ENCODE data around the gene PIGQ.

The PIGQ gene

GRCh38 chr16:556474-557173 is 13.1 kb upstream of the PIGQ start:
- H3K36me3 ChIP-seq (replicated peaks): peaks cover 8% of the 10 kb centered on the region
- no peaks in the 10 kb centered on the region for H3K4me1 ChIP-seq
- H3K9me3 ChIP-seq: no peaks in the 10 kb centered on the region
- no peak overlapping the region for H3K4me3 ChIP-seq
- in situ Hi-C loops (cut with MboI; ENCODE audit: low sequenced_read_pairs): no loop called here
- peaks cover 37% of the 10 kb centered on the region for H3K27me3 ChIP-seq (ENCODE audit: low read depth)
- DNase-seq (ENCODE audit: low spot score in 2 of 2): no peak

GRCh38 chr16:557463-558297 is 12.1 kb upstream of the PIGQ start:
- Histone ChIP-seq H3K4me1 (no peaks in the 10 kb centered on the region), H3K4me3 (no peak overlapping the region), H3K36me3 (replicated peaks) (no peaks in the 10 kb centered on the region), H3K27me3 (ENCODE audit: low read depth) (peaks cover 47% of the 10 kb centered on the region), H3K9me3 (no peaks in the 10 kb centered on the region)
- DNase-seq (ENCODE audit: low spot score in 2 of 2): no peak
- in situ Hi-C loops (cut with MboI; ENCODE audit: low sequenced_read_pairs): no loop called here

- in situ Hi-C loops (cut with MboI; ENCODE audit: low sequenced_read_pairs): no loop called here
- Histone ChIP-seq H3K4me3 (no peak overlapping the region), H3K36me3 (replicated peaks) (no peaks in the 10 kb centered on the region), H3K27me3 (ENCODE audit: low read depth) (peaks cover 47% of the 10 kb centered on the region), H3K4me1 (no peaks in the 10 kb centered on the region), H3K9me3 (no peaks in the 10 kb centered on the region)
- no peak for DNase-seq (ENCODE audit: low spot score in 2 of 2)
Measured at GRCh38 chr16:558298-559020, 11.3 kb upstream of the PIGQ start.

- Histone ChIP-seq H3K4me3 (no peak overlapping the region), H3K36me3 (replicated peaks) (no peaks in the 10 kb centered on the region), H3K27me3 (ENCODE audit: low read depth) (peaks cover 47% of the 10 kb centered on the region), H3K9me3 (no peaks in the 10 kb centered on the region), H3K4me1 (no peaks in the 10 kb centered on the region)
- in situ Hi-C loops (cut with MboI; ENCODE audit: low sequenced_read_pairs): no loop called here
- no peak for DNase-seq (ENCODE audit: low spot score in 2 of 2)
Measured at GRCh38 chr16:559021-559380, 10.8 kb upstream of the PIGQ start.

GRCh38 chr16:559411-560203 is 10.2 kb upstream of the PIGQ start:
- DNase-seq (ENCODE audit: low spot score in 2 of 2): no peak
- Histone ChIP-seq H3K36me3 (replicated peaks) (no peaks in the 10 kb centered on the region), H3K4me1 (no peaks in the 10 kb centered on the region), H3K9me3 (no peaks in the 10 kb centered on the region), H3K4me3 (no peak overlapping the region), H3K27me3 (ENCODE audit: low read depth) (peaks cover 47% of the 10 kb centered on the region)
- in situ Hi-C loops (cut with MboI; ENCODE audit: low sequenced_read_pairs): no loop called here

- Histone ChIP-seq H3K9me3 (no peaks in the 10 kb centered on the region), H3K4me1 (no peaks in the 10 kb centered on the region), H3K4me3 (no peak within 1 kb of the TSS), H3K27me3 (ENCODE audit: low read depth) (peaks cover 47% of the 10 kb centered on the region), H3K36me3 (replicated peaks) (no peaks in the 10 kb centered on the region)
- no peak for DNase-seq (ENCODE audit: low spot score in 2 of 2)
- in situ Hi-C loops (cut with MboI; ENCODE audit: low sequenced_read_pairs): no loop called here
Measured at GRCh38 chr16:560204-560700, 9.5 kb upstream of the PIGQ start, which contains the start of gene PRR35. Gene PRR35, plus strand, starts transcription at chr16:560394. Its CDS starts 2,901 bp downstream, at chr16:563295.

- H3K4me1 ChIP-seq: no peaks in the 10 kb centered on the region
- H3K27me3 ChIP-seq (ENCODE audit: low read depth): peaks cover 47% of the 10 kb centered on the region
- in situ Hi-C loops (cut with MboI; ENCODE audit: low sequenced_read_pairs): no loop called here
- no peak for DNase-seq (ENCODE audit: low spot score in 2 of 2)
- H3K36me3 ChIP-seq (replicated peaks): no peaks in the 10 kb centered on the region
- H3K9me3 ChIP-seq: no peaks in the 10 kb centered on the region
- H3K4me3 ChIP-seq: no peak overlapping the region
Measured at GRCh38 chr16:560701-561412, 8.9 kb upstream of the PIGQ start.

- Histone ChIP-seq H3K4me1 (no peaks in the 10 kb centered on the region), H3K27me3 (ENCODE audit: low read depth) (peaks cover 47% of the 10 kb centered on the region)
- in situ Hi-C loops (cut with MboI; ENCODE audit: low sequenced_read_pairs): no loop called here
Measured at GRCh38 chr16:561413-561794, 8.4 kb upstream of the PIGQ start.

GRCh38 chr16:561957-562938 is 7.5 kb upstream of the PIGQ start:
- Histone ChIP-seq H3K9me3 (no peaks in the 10 kb centered on the region), H3K36me3 (replicated peaks) (no peaks in the 10 kb centered on the region), H3K4me1 (no peaks in the 10 kb centered on the region), H3K27me3 (ENCODE audit: low read depth) (peaks cover 46% of the 10 kb centered on the region), H3K4me3 (no peak overlapping the region)
- DNase-seq (ENCODE audit: low spot score in 2 of 2): no peak
- in situ Hi-C loops (cut with MboI; ENCODE audit: low sequenced_read_pairs): no loop called here

More at GRCh38 chr16:561413-561794, 8.4 kb upstream of the PIGQ start:
- Histone ChIP-seq H3K36me3 (replicated peaks) (no peaks in the 10 kb centered on the region), H3K4me3 (no peak overlapping the region), H3K9me3 (no peaks in the 10 kb centered on the region)
- no peak for DNase-seq (ENCODE audit: low spot score in 2 of 2)

GRCh38 chr16:563072-563644 is 6.6 kb upstream of the PIGQ start:
- H3K4me1 ChIP-seq: no peaks in the 10 kb centered on the region
- in situ Hi-C loops (cut with MboI; ENCODE audit: low sequenced_read_pairs): no loop called here
- H3K4me3 ChIP-seq: no peak overlapping the region
- no peaks in the 10 kb centered on the region for H3K36me3 ChIP-seq (replicated peaks)
- H3K9me3 ChIP-seq: no peaks in the 10 kb centered on the region
- H3K27me3 ChIP-seq (ENCODE audit: low read depth): peaks cover 37% of the 10 kb centered on the region
- no peak for DNase-seq (ENCODE audit: low spot score in 2 of 2)

GRCh38 chr16:564690-565418 is 4.9 kb upstream of the PIGQ start:
- Histone ChIP-seq H3K9me3 (no peaks in the 10 kb centered on the region), H3K4me1 (peaks cover 7% of the 10 kb centered on the region), H3K27me3 (ENCODE audit: low read depth) (peaks cover 20% of the 10 kb centered on the region), H3K36me3 (replicated peaks) (no peaks in the 10 kb centered on the region), H3K4me3 (no peak overlapping the region)
- in situ Hi-C loops (cut with MboI; ENCODE audit: low sequenced_read_pairs): no loop called here
- DNase-seq (ENCODE audit: low spot score in 2 of 2): no peak
